AG09309 (cell line): Measurements from ENCODE around the gene SMAD2.

Experiments used
- DNase-seq: peaks from one replicate; pipeline ENCODE4 v3.0.0-alpha.2; 2010; ENCODE audit warnings: low read depth
- H3K4me3 ChIP-seq: 2 replicates; pipeline ENCODE4 v1.5.1; 2011; ENCODE audit warnings: mild to moderate bottlenecking, low read depth, low read length, moderate library complexity; ENCODE audit not compliant: control insufficient read depth
- TF ChIP-seq, protein P1 (sequence below): IDR thresholded peaks from 2 replicates; pipeline ENCODE4 v1.5.1; 2011; ENCODE audit warnings: mild to moderate bottlenecking, low read depth, low read length, inconsistent platforms; ENCODE audit not compliant: insufficient read depth, control insufficient read depth; ENCODE audit errors: missing control alignments

SMAD2 gene

DNA sequence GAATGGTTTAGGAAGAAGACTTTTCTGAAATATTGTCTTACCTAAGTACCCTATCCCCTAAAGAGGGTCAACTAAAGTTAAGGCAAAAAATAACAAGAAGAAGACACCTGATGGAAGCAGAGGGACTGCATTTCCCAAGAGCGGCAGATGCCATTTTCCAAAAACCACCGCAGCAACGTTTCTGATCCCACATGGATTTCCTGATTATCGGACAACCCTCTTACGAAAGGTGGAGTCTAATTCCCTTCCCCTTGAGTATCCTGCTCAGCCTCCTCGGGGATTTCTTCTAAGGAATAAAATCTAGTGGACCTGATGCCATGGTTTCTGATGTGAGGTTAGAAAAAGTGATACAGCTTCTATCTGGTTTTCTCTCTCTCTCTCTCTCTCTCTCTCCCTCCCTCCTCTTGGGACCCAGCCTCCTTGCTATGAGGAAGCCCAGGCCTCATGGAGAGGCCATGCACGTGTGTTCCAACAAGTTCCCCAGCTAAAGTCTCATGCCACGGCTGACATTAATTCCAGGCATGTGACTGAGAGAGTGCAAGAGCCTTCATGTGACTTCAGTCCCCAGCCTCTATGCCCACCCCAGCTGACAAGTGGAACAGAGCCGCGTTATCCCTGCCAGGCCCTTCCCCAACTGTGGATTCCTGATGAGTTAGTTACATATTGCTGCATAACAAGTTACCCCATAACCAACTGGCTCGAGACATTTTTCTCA, 150.3 kb downstream of the SMAD2 start:
- no peak overlapping the region for H3K4me3 ChIP-seq
- no peak for DNase-seq
- TF ChIP-seq, protein P1, sequence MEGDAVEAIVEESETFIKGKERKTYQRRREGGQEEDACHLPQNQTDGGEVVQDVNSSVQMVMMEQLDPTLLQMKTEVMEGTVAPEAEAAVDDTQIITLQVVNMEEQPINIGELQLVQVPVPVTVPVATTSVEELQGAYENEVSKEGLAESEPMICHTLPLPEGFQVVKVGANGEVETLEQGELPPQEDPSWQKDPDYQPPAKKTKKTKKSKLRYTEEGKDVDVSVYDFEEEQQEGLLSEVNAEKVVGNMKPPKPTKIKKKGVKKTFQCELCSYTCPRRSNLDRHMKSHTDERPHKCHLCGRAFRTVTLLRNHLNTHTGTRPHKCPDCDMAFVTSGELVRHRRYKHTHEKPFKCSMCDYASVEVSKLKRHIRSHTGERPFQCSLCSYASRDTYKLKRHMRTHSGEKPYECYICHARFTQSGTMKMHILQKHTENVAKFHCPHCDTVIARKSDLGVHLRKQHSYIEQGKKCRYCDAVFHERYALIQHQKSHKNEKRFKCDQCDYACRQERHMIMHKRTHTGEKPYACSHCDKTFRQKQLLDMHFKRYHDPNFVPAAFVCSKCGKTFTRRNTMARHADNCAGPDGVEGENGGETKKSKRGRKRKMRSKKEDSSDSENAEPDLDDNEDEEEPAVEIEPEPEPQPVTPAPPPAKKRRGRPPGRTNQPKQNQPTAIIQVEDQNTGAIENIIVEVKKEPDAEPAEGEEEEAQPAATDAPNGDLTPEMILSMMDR: no peak

DNA sequence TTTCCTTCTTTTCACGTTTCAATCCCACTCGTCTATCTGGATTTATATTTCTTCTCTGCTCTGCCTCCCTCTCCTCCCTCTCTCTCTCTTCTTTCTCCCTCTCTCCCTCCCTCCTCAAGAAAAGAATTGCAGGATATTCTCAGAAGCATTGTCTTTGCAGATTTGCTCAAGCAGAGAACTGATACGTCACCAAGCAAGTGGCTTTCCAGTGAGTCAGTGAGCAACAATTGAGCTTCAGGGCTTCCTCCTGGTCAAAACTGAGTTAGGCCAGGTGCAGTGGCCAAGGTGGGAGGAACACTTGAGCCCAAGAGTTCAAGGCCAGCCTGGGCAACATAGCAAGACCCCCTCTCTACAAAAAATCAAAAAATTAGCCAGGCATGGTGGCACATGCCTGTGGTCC, 151.1 kb downstream of the SMAD2 start:
- DNase-seq: no peak
- no peak overlapping the region for H3K4me3 ChIP-seq
- TF ChIP-seq, protein P1: no peak

GRCh38 chr18:47777626-47778025, 152.8 kb downstream of the SMAD2 start:
- no peak for DNase-seq
- H3K4me3 ChIP-seq: no peak overlapping the region
- TF ChIP-seq, protein P1: no peak

GRCh38 chr18:47775961-47776360, 154.5 kb downstream of the SMAD2 start:
- no peak overlapping the region for H3K4me3 ChIP-seq
- DNase-seq: peak; percentile 33
- TF ChIP-seq, protein P1: peak; percentile 59

GRCh38 chr18:47773931-47774330, 156.5 kb downstream of the SMAD2 start:
- no peak for DNase-seq
- no peak overlapping the region for H3K4me3 ChIP-seq
- TF ChIP-seq, protein P1: no peak

DNA sequence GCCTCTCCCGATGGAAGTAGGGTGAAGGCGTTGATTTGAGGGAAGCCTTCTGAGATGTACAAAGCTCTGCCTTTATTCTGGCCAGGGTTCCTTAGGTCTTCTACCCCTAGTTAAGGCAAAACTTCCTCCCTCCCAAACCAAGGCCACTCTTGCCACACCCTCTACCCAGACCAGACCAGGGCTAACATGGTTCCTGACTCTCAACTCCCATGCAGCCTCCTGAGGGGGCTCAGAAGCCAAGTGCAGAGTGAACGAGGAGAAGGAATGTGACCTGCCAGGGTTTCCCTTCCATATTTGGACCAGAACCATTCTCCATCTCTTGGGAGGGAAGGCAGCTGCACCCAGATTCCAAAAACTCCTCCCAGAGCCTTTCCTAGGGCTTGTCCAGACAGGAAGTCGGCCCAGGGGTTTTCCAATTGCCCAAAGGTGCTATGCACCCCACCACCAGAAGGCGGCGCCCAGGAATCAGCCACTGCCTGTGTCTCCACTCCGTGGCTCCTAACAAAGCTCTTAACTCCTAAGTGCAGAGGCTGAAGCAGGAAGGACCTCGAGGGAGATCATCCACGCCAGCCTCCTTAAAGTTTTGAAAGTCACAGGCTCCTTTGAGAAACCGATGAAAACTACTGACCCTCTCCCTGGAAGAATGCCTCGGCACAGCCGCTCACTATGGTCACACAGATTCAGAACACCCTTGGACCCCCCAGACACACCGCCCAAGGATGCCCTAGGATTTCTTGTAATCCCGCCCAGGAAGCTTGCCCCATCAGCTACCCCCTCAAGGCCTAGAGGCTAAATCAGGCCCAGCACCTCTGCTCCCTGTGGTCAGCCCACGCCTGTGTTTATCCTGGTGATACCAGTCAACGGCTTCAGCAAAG, 157.8 kb downstream of the SMAD2 start:
- TF ChIP-seq, protein P1: peak; percentile 97

More for the DNA sequence above, 157.8 kb downstream of the SMAD2 start:
- peak; percentile 5 for DNase-seq
- H3K4me3 ChIP-seq: no peak overlapping the region
